GM21619 (cell line): ENCODE measurements around the gene ASMT.
A peak's percentile ranks its signal among the peaks of the same experiment; 100 is the strongest.
"Not testable (repeated sequence)": the region's sequence is repeated elsewhere in the genome, so short reads cannot be mapped to it uniquely, and the experiment has no call there.

ENCODE experiments used
- ATAC-seq: cut with Tn5 transposase; IDR thresholded peaks from one replicate; pipeline ENCODE4 v1.9.1; 2021; ENCODE audit not compliant: unreplicated experiment

The ASMT gene

DNA sequence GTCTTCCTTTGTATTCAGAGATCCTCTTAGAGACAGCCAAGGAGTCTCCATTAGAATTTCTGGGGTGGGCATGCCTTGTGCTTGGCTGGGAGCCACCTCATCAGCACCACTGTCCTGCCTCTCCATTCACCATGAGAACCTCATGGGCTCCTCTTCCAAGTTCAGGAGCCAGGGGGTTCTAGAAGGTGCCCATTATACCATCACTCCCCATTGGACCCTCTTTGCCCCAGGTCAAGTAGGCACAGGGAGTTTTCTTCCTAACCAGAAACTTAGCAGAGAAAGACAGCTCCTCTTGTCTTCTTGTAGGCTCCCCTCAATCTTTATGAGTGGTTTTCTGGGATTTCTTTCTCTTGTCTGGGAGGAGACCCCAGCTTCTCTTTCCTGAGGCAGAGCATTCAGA, 31.1 kb downstream of the ASMT start:
- no peak for ATAC-seq

DNA sequence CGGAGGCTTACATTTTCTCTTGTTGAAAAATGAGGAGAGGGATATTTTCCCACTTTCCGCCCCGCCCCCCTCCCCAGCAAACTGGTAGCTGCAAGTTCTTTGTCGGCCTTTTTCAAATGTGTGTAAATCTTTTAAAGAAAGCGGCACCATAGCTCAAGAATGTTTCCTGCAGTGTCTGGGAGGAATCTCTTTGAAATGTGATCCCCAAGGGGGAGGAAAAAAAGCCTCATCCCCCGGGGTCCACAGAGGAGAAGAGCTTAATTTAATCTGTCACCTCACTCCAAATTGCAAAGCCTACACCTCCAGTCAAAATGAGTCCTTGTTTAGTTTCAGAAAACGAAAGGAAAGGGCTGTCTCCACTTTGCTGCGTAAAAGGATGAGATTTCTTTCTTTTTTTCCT, 34.8 kb downstream of the ASMT start:
- no peak for ATAC-seq

GRCh38 chrX:1652011-1652811, 37.4 kb downstream of the ASMT start:
- ATAC-seq = not testable (repeated sequence)

GRCh38 chrX:1656379-1656778, 41.5 kb downstream of the ASMT start:
- ATAC-seq = no peak

DNA sequence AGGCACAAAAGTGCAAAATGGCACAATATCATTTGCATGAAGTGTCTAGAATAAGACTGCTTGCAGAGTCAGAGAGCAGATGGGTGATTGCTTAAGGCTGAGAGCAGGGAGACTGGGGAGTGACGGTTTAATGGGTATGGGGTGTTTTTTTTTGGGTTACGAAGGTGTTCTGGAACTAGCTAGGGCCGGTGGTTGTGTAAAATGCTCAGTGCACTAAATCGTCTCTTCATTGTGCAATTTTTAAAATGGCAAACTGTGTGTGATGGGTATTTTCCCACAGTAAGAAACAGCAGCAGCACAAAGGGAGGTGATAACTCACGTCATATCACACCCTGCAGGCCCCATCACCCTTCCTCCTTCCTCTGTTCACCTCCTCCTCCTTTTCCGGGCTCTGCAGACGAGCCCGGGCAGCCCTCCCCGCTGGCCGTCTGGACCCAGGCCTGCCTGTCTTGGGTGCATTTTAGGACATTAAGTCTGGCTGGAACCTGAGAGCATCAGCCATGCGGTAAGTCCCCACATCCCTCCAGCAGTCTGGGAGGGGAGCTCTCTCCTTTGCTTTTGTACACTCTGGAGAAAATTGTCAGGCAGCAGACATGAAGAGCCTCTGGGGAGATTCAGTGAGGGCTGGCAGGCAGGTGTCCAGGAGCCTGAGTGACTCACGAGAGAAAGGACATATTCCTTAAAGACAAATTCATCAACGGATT, 42.7 kb downstream of the ASMT start:
- peak; percentile 67 for ATAC-seq

GRCh38 chrX:1658071-1658491, 43.2 kb downstream of the ASMT start:
- ATAC-seq = peak; percentile 3

DNA sequence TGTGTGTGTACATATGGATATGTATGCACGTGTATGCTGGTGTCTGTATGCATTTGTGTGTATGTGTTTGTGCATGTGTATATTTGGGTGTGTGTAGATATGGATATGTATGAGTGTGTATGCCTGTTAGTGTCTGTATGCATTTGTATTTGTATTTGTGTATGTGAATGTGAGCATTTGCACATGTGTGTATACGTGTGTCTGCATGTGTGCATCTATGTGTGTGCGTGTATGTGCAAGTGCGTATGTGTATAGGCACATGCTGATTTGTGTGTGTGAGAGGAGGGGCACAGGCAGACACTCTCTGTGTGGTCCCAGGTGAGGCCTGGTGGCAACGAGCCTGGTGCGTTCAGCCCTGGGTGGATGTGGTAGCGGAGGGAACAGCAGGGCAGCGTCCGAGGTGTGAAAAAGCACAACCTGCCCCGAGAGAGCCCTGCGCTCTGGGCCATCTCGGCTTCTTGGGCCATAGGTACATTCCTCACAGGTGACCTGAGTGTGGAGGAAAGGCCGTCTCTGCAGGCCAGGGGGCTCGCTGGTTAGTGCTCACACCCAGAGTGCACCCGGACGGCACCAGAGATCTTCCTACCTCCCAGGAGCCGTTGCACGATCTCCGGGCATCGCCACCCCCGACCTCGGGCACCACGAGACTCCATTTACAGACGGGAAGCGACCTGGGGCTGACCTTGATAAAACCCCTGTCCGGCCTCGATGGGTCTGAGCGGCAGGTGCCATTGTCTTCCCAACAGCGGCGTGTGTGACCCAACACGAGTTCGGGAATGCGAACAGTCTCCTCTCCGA, 45.0 kb downstream of the ASMT start:
- no peak for ATAC-seq

DNA sequence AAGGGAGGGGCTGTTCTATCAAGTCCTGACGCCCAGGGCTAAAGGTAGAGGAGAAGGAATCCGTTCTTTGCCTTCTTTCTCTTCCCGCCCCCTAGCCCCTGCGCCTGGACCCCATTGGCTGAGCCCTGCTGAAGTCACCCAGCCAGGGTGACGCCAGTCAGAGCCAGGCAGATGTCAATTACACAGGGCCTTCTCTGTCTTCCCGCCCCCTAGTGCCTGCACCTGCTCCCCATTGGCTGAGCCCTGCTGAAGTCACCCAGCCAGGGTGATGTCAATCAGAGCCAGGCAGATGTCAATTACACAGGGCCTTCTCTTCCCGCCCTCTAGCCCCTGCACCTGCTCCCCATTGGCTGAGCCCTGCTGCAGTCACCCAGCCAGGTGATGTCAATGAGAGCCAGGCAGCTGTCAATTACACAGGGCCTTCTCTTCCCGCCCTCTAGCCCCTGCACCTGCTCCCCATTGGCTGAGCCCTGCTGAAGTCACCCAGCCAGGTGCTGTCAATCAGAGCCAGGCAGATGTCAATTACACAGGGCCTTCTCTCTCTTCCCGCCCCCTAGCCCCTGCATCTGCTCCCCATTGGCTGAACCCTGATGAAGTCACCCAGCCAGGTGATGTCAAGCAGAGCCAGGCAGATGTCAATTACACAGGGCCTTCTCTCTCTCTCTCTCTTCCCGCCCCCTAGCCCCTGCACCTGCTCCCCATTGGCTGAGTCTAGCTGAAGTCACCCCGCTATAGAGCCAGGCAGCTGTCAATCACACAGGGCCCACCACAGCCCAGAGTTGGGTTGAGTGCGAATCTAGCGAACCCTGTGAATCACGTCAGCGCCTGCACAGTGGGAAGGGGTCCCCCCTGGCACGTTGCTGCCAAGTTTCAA, 46.4 kb downstream of the ASMT start:
- ATAC-seq = peak; percentile 68

DNA sequence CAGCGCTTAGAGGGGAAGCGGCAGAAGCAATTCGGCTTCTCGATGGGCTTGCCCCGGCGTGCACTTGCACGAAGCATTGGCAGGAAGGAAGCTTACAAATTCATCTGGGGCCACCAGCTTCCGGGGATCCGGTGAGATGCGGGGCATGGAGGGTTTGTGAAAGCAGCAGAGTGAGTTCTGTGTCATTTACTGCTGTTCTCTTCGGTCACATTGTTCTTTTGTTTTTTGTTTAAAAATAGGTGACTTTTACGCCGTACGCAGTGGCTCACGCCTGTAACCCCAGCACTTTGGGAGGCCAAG, 47.0 kb downstream of the ASMT start:
- no peak for ATAC-seq

DNA sequence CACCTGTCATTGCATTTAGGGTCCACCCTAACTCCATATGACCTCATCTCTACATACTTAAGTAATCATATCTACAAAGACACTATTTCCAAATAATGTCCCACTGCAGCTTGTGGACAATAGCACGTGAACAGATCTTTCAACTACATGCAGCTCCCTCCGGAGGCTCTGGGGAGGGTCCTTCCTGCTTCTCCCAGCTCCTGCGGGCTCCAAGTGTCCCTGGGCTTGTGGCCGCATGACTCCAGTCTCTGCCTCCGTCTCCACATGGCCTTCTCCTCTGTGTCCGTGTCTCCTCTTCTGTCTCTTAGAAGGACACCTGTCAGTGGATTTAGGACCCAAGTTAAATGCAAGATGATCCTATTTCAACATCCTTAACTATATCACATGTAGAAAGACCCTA, 52.7 kb downstream of the ASMT start:
- ATAC-seq = no peak

DNA sequence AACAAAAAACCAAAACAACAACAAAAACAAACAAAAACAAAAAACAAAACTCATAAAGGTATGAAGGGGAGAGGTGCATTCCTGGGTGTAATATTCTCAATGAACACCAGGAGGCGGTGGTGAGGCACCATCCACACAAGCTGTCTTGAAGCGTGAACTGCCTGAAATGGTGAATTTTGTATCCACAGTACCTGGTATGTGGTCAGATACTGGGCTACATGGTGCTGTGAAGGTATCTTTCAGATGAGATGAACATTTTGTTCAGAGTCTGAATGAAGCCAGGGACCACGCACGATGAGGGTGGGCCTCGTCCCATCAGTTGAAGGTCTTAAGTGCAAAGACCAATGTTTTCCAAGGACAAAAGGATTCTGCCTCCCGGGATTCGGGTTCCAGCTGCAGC, 58.5 kb downstream of the ASMT start:
- ATAC-seq = no peak

DNA sequence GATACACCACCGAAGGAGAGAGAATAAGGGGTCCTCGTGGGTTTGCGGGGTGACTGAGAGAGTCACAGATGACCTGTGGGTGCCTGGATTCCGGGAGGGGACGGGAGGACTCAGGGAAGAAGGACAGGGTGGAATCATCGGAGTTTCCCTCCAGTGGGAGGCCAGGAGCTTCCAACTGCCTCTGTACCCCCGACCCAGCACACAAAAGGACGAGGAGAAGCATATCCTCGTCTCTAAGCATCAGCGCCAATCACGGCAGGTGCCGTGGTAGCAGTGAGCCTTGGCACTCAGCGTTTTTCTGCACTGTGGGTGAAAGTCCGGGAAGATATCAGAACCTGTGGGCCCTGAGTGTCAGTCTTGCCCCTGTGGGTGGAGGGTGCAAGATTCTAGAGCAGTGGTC, 62.0 kb downstream of the ASMT start:
- no peak for ATAC-seq

DNA sequence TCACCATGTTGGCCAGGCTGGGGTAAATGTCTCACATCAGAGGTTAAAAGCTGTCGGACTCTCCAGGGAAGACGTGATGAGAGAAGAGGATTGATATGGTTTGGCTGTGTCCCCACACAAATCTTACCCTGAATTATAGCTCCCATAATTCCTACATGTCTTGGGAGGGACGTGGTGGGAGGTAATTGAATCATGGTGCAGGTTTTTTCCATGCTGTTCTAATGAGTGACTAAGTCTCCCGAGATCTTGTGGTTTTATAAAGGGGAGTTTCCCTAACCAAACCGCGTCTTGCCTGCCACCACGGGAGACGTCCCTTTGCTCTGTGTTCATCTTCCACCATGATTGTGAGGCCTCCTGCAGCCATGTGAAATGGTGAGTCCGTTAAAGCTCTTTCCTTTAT, 64.4 kb downstream of the ASMT start:
- no peak for ATAC-seq

GRCh38 chrX:1681439-1681838, 66.6 kb downstream of the ASMT start:
- ATAC-seq = no peak

DNA sequence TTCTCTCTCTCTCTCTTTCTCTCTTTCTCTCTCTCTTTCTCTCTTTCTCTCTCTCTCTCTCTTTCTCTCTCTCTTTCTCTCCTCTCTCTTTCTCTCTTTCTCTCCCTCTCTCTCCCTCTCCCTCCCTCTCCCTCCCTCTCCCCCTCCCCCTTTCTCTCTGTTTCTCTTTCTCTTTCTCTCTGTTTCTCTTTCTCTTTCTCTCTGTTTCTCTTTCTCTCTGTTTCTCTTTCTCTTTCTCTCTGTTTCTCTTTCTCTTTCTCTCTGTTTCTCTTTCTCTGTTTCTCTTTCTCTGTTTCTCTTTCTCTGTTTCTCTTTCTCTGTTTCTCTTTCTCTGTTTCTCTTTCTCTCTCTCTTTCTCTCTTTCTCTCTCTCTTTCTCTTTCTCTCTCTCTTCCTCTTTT, 67.0 kb downstream of the ASMT start:
- ATAC-seq = not testable (repeated sequence)

DNA sequence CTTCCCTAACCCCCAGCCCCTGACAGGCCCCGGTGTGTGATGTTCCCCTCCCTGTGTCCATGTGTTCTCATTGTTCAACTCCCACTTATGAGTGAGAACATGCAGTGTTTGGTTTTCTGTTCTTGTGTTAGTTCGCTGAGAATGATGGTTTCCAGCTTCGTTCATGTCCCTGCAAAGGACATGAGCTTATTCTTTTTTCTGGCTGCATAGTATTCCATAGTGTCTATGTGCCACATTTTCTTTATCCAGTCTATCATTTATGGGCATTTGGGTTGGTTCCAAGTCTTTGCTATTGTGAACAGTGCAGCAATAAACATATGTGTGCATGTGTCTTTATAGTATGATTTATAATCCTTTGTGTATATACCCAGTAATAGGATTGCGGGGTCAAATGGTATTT, 67.6 kb downstream of the ASMT start:
- not testable (repeated sequence) for ATAC-seq

GRCh38 chrX:1684883-1685282, 70.0 kb downstream of the ASMT start:
- ATAC-seq = not testable (repeated sequence)

DNA sequence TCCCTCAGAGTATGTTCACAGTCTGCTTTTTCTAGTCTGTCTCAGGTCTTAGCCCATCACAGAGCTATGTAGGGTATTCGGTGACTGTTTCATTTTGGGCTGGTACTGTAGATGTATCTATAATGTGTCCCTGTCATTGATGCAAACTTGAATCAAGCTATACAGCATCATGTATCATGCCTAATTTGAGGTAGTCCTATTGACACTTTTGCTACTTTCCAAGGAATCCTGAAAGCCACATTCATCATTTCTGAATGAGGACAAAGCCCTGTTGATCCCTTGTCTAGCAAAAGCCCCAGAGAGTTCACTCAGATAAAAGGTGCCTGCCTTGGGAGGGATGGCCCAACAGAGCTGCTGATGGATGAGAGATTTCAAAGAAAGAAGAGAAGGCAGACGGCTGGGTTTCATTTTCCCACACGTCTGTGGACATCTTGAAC, 70.6 kb downstream of the ASMT start:
- not testable (repeated sequence) for ATAC-seq

DNA sequence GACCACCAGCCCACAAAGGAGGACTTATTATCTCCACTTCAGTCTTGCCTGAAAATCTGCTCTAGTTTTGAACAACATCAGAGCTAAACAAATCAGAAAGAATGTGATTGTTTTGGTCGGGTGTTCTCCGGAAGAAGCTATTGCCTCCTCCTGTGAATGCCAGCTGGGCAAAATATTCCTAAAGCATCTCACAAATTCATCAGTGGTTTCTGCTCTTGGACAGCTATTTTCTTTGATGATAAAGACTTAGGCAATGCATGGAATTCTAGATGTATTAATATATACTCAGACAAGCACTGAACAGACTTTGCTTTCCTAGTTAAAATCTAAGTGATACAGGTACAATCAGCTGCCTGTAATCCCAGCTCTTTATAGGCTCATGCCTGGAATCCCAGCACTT, 71.8 kb downstream of the ASMT start:
- ATAC-seq = no peak
